DND-41 (cell line): ENCODE results near the gene CACNA1A.

Experiments used
- CTCF ChIP-seq: IDR thresholded peaks from 2 replicates; pipeline ENCODE4 v1.5.1; 2012; ENCODE audit warnings: borderline replicate concordance, low read length, moderate library complexity, mild to moderate bottlenecking; ENCODE audit not compliant: poor library complexity, severe bottlenecking; ENCODE audit errors: extremely low read depth
- EZH2 ChIP-seq: IDR thresholded peaks from 3 replicates; pipeline ENCODE4 v1.6.1; 2012; ENCODE audit warnings: borderline replicate concordance, low read depth, mild to moderate bottlenecking, moderate library complexity, low read length, inconsistent platforms; ENCODE audit not compliant: severe bottlenecking

GRCh38 chr19:13370948-13371347 lies 135.3 kb downstream of the CACNA1A start:
- no peak for TF ChIP-seq CTCF
- no peak for TF ChIP-seq EZH2
